Measurements from ENCODE around the gene TIMM29. TPM values are rescaled to one million over a fixed set of nuclear protein-coding genes. Genes with fewer than 3 reads are reported as not detected.

TIMM29 gene
- total and polyA plus RNA-seq, 2 donors (not counting 1 experiment from before 2014, with no cell fraction given) = 8.4 to 24.2 TPM

GRCh38 chr19:10976131-10976892 is 47.7 kb downstream of the TIMM29 start:
- H4K20me1 ChIP-seq (ENCODE audit: control insufficient read depth, insufficient read depth, low read length, poor library complexity, severe bottlenecking) = peaks cover 47% of the 10 kb centered on the region
- no peaks in the 10 kb centered on the region for H3K9me3 ChIP-seq (ENCODE audit: control extremely low read depth in 1 of 3, control insufficient read depth in 2 of 3, insufficient read depth in 1 of 3, low read length in 2 of 3)
- peaks cover 8 to 43% of the 10 kb centered on the region in 2 donors for H3K4me1 ChIP-seq (ENCODE audit: control insufficient read depth in 2 of 2, insufficient read depth in 2 of 2, low read length in 2 of 2)
- H3K27me3 ChIP-seq (replicated peaks in 1 of 4; ENCODE audit: control extremely low read depth in 1 of 4, control insufficient read depth in 3 of 4, insufficient read depth in 4 of 4, low read length in 3 of 4) = no peaks in the 10 kb centered on the region
- H3K9ac ChIP-seq (ENCODE audit: low read length) = no peak overlapping the region
- H2AFZ ChIP-seq (ENCODE audit: insufficient read depth, low read depth, low read length, poor library complexity, severe bottlenecking) = no peak overlapping the region
- intact Hi-C loops (cut with micrococcal nuclease) = no loop called here
- peaks cover 91% of the 10 kb centered on the region for H3K79me2 ChIP-seq (ENCODE audit: control insufficient read depth, insufficient read depth, low read length)
- TF ChIP-seq CTCF (IDR thresholded peaks at IDR 0.05) (no peak), EZH2 (IDR thresholded peaks at IDR 0.05; ENCODE audit: borderline replicate concordance, insufficient read depth, low read depth, low read length, poor library complexity, severe bottlenecking) (no peak)
- no peak overlapping the region for H3K4me2 ChIP-seq (replicated peaks; ENCODE audit: low read depth, low read length, poor library complexity, severe bottlenecking)
- peaks cover 0 to 4% of the 10 kb centered on the region in 2 experiments for H3K36me3 ChIP-seq (replicated peaks in 1 of 2; ENCODE audit: control extremely low read depth in 1 of 2, control insufficient read depth in 1 of 2, extremely low read depth in 1 of 2, insufficient read depth in 2 of 2, low read length in 1 of 2)
- ChIA-PET CTCF (interaction anchor here (0.6 kb wide), 1 partner anchor 59 kb away, joined by 3 read pairs; no protein-coding TSS in a partner anchor), POLR2A (no interaction called here)
- Mint-ChIP-seq H3K27ac (no peak overlapping the region), H3K4me1 (peaks cover 27% of the 10 kb centered on the region), H3K27me3 (no peaks in the 10 kb centered on the region), H3K4me3 (no peak overlapping the region), H3K9me3 (ENCODE audit: insufficient read depth) (no peaks in the 10 kb centered on the region)
- DNase-seq (no peak), ATAC-seq (ENCODE audit: low read depth) (no peak)
- no peak overlapping the region for H3K27ac ChIP-seq (ENCODE audit: low read length in 2 of 2)
- WGBS (ENCODE audit: insufficient coverage) = 94% methylated on average over 8 of the region's 19 CpGs
- no peak overlapping the region for H3K4me3 ChIP-seq (ENCODE audit: control extremely low read depth in 1 of 5, extremely low read depth in 1 of 5, insufficient read depth in 1 of 5, low read depth in 2 of 5, low read length in 4 of 5)

DNA sequence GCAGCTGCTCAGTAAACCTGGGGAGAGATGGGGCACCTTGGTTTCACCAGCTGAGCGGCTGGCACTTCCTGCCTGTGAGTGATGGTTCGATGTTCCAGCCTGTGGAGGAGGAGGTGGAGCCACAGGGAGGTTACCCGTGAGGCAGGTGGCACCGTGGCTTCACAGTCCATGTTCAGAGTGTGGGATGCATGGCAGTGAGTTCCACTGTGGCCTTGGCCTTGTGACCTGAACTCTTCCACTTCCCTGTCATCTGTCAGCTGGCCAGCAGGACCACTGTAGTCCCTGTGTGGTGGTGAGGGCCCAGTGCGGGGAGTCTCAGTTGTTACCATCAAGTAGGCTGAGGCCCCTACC is 49.1 kb downstream of the TIMM29 start:
- intact Hi-C loops (cut with micrococcal nuclease) = no loop called here
- peaks cover 55% of the 10 kb centered on the region for H4K20me1 ChIP-seq (ENCODE audit: control insufficient read depth, insufficient read depth, low read length, poor library complexity, severe bottlenecking)

More for the DNA sequence above, 49.1 kb downstream of the TIMM29 start:
- peaks cover 25% of the 10 kb centered on the region for H3K4me1 Mint-ChIP-seq
- WGBS (ENCODE audit: insufficient coverage) = 47% methylated on average over 4 of the region's 5 CpGs
- Histone ChIP-seq H3K79me2 (ENCODE audit: control insufficient read depth, insufficient read depth, low read length) (peaks cover 88% of the 10 kb centered on the region), H3K27ac (ENCODE audit: low read length in 2 of 2) (no peak overlapping the region), H2AFZ (ENCODE audit: insufficient read depth, low read depth, low read length, poor library complexity, severe bottlenecking) (no peak overlapping the region), H3K9ac (ENCODE audit: low read length) (no peak overlapping the region), H3K4me3 (ENCODE audit: control extremely low read depth in 1 of 5, extremely low read depth in 1 of 5, insufficient read depth in 1 of 5, low read depth in 2 of 5, low read length in 4 of 5) (no peak overlapping the region), H3K4me1 (ENCODE audit: control insufficient read depth in 2 of 2, insufficient read depth in 2 of 2, low read length in 2 of 2) (peaks cover 8 to 43% of the 10 kb centered on the region in 2 donors), H3K27me3 (replicated peaks in 1 of 4; ENCODE audit: control extremely low read depth in 1 of 4, control insufficient read depth in 3 of 4, insufficient read depth in 4 of 4, low read length in 3 of 4) (no peaks in the 10 kb centered on the region), H3K9me3 (ENCODE audit: control extremely low read depth in 1 of 3, control insufficient read depth in 2 of 3, insufficient read depth in 1 of 3, low read length in 2 of 3) (no peaks in the 10 kb centered on the region), H3K36me3 (replicated peaks in 1 of 2; ENCODE audit: control extremely low read depth in 1 of 2, control insufficient read depth in 1 of 2, extremely low read depth in 1 of 2, insufficient read depth in 2 of 2, low read length in 1 of 2) (peaks cover 0 to 4% of the 10 kb centered on the region in 2 experiments), H3K4me2 (replicated peaks; ENCODE audit: low read depth, low read length, poor library complexity, severe bottlenecking) (no peak overlapping the region)
- no peak overlapping the region for H3K27ac Mint-ChIP-seq
- no peak for DNase-seq
- ChIA-PET POLR2A (no interaction called here), CTCF (no interaction called here)
- no peaks in the 10 kb centered on the region for H3K27me3 Mint-ChIP-seq
- H3K9me3 Mint-ChIP-seq (ENCODE audit: insufficient read depth) = no peaks in the 10 kb centered on the region
- no peak for TF ChIP-seq EZH2 (IDR thresholded peaks at IDR 0.05; ENCODE audit: borderline replicate concordance, insufficient read depth, low read depth, low read length, poor library complexity, severe bottlenecking)
- TF ChIP-seq CTCF (IDR thresholded peaks at IDR 0.05) = no peak
- ATAC-seq (ENCODE audit: low read depth) = no peak
- H3K4me3 Mint-ChIP-seq = no peak overlapping the region

Measured in B cell (primary cell).